Measurements from ENCODE around the gene IL1RL1.

The IL1RL1 gene

DNA sequence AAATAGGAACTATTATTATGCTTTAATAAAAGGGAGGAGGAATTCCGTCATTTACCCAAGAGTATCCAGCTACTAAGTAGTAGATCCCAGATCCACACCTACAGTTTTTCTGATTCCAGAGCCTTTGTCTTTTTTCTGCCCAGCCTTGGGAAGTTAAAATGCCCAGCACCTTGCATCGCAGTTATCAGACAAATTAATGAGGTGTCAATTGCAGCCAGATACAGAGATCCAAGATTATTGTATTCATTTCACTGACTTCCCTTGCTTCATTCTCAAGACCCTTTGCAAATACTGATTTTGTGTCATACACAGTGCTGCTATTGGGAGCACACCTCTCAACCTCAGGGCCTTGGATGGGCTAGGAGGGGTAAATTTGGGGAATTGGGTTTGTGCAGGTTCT lies 45.4 kb downstream of the IL1RL1 start:
- no peak overlapping the region for H3K4me3 ChIP-seq (ENCODE audit: low read length)
- no peaks in the 10 kb centered on the region for H3F3A ChIP-seq (ENCODE audit: control insufficient read depth, insufficient read depth)
- H3K27ac ChIP-seq (ENCODE audit: low read depth, low read length): no peak overlapping the region
- H3K36me3 ChIP-seq (ENCODE audit: control insufficient read depth, low read length): no peaks in the 10 kb centered on the region
- H3K9me2 ChIP-seq (replicated peaks; ENCODE audit: control insufficient read depth, low read length): no peaks in the 10 kb centered on the region
- TF ChIP-seq EZH2phosphoT487 (IDR thresholded peaks at IDR 0.05; ENCODE audit: borderline replicate concordance, low read length): no peak
- H3K9me3 ChIP-seq (ENCODE audit: control insufficient read depth, insufficient read depth, low read length): no peaks in the 10 kb centered on the region
- H3K27me3 ChIP-seq (ENCODE audit: control insufficient read depth, low read length): peaks cover 18% of the 10 kb centered on the region
- peaks cover 6% of the 10 kb centered on the region for H3K4me1 ChIP-seq (ENCODE audit: control insufficient read depth, low read length)
- no peak overlapping the region for H3K4me2 ChIP-seq (ENCODE audit: low read length)
- no peaks in the 10 kb centered on the region for H3K79me2 ChIP-seq (ENCODE audit: control insufficient read depth, low read length)
- H4K20me1 ChIP-seq (ENCODE audit: control insufficient read depth, insufficient read depth, low read depth, low read length): no peaks in the 10 kb centered on the region

DNA sequence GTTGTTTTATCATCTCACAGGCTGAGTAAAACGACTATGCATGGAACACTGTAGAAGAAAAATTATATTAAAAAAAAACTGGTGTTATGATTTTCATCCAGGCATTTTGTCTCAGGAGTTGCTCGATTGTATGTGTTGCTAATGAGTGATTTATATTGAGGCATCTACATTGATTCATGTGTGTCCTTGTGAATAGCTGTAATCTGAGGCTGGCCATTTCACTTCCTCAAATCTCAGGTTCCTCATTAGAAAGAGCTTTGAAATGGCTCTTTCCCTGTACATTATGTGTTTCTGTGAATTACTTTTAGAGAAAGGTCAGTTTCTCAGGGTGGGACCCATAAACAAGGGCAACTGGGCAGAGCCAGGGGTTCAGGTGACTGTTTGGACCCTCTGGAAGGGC lies 46.6 kb downstream of the IL1RL1 start:
- H4K20me1 ChIP-seq (ENCODE audit: control insufficient read depth, insufficient read depth, low read depth, low read length): no peaks in the 10 kb centered on the region
- no peaks in the 10 kb centered on the region for H3K79me2 ChIP-seq (ENCODE audit: control insufficient read depth, low read length)
- H3K27me3 ChIP-seq (ENCODE audit: control insufficient read depth, low read length): peaks cover 18% of the 10 kb centered on the region
- H3K4me1 ChIP-seq (ENCODE audit: control insufficient read depth, low read length): peaks cover 6% of the 10 kb centered on the region
- H3F3A ChIP-seq (ENCODE audit: control insufficient read depth, insufficient read depth): no peaks in the 10 kb centered on the region
- no peak overlapping the region for H3K4me3 ChIP-seq (ENCODE audit: low read length)
- H3K9me3 ChIP-seq (ENCODE audit: control insufficient read depth, insufficient read depth, low read length): no peaks in the 10 kb centered on the region
- no peak overlapping the region for H3K27ac ChIP-seq (ENCODE audit: low read depth, low read length)
- no peaks in the 10 kb centered on the region for H3K36me3 ChIP-seq (ENCODE audit: control insufficient read depth, low read length)
- H3K9me2 ChIP-seq (replicated peaks; ENCODE audit: control insufficient read depth, low read length): no peaks in the 10 kb centered on the region
- TF ChIP-seq, protein P1, sequence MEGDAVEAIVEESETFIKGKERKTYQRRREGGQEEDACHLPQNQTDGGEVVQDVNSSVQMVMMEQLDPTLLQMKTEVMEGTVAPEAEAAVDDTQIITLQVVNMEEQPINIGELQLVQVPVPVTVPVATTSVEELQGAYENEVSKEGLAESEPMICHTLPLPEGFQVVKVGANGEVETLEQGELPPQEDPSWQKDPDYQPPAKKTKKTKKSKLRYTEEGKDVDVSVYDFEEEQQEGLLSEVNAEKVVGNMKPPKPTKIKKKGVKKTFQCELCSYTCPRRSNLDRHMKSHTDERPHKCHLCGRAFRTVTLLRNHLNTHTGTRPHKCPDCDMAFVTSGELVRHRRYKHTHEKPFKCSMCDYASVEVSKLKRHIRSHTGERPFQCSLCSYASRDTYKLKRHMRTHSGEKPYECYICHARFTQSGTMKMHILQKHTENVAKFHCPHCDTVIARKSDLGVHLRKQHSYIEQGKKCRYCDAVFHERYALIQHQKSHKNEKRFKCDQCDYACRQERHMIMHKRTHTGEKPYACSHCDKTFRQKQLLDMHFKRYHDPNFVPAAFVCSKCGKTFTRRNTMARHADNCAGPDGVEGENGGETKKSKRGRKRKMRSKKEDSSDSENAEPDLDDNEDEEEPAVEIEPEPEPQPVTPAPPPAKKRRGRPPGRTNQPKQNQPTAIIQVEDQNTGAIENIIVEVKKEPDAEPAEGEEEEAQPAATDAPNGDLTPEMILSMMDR (IDR thresholded peaks at IDR 0.05; ENCODE audit: low read depth, low read length, poor library complexity, severe bottlenecking): no peak
- no peak for TF ChIP-seq EZH2phosphoT487 (IDR thresholded peaks at IDR 0.05; ENCODE audit: borderline replicate concordance, low read length)
- H3K4me2 ChIP-seq (ENCODE audit: low read length): no peak overlapping the region

DNA sequence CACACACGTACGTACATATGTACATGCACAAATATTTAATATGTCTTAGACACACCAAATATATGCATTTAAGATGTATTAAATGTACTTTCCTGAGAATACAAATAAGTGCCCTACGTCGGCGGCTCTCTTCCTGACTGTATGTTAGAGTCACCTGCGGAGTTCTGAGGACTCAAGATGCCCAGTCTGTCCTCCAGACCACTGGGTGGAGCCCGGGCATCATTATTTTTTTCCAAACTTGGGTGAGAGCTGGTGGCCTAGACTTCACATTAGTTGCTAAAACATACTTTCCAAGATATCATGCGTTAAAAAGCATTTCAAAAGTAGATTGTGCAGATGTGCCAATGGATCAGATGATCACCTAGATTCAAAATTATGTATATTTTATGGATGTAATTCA lies 47.1 kb downstream of the IL1RL1 start:
- peaks cover 18% of the 10 kb centered on the region for H3K27me3 ChIP-seq (ENCODE audit: control insufficient read depth, low read length)
- TF ChIP-seq, protein P1 (IDR thresholded peaks at IDR 0.05; ENCODE audit: low read depth, low read length, poor library complexity, severe bottlenecking): no peak
- TF ChIP-seq EZH2phosphoT487 (IDR thresholded peaks at IDR 0.05; ENCODE audit: borderline replicate concordance, low read length): no peak
- no peak overlapping the region for H3K27ac ChIP-seq (ENCODE audit: low read depth, low read length)
- H3K4me2 ChIP-seq (ENCODE audit: low read length): no peak overlapping the region
- H3K79me2 ChIP-seq (ENCODE audit: control insufficient read depth, low read length): no peaks in the 10 kb centered on the region
- H4K20me1 ChIP-seq (ENCODE audit: control insufficient read depth, insufficient read depth, low read depth, low read length): no peaks in the 10 kb centered on the region
- H3F3A ChIP-seq (ENCODE audit: control insufficient read depth, insufficient read depth): no peaks in the 10 kb centered on the region
- H3K4me1 ChIP-seq (ENCODE audit: control insufficient read depth, low read length): peaks cover 6% of the 10 kb centered on the region
- no peaks in the 10 kb centered on the region for H3K9me2 ChIP-seq (replicated peaks; ENCODE audit: control insufficient read depth, low read length)
- H3K4me3 ChIP-seq (ENCODE audit: low read length): no peak overlapping the region
- no peaks in the 10 kb centered on the region for H3K36me3 ChIP-seq (ENCODE audit: control insufficient read depth, low read length)
- H3K9me3 ChIP-seq (ENCODE audit: control insufficient read depth, insufficient read depth, low read length): no peaks in the 10 kb centered on the region

DNA sequence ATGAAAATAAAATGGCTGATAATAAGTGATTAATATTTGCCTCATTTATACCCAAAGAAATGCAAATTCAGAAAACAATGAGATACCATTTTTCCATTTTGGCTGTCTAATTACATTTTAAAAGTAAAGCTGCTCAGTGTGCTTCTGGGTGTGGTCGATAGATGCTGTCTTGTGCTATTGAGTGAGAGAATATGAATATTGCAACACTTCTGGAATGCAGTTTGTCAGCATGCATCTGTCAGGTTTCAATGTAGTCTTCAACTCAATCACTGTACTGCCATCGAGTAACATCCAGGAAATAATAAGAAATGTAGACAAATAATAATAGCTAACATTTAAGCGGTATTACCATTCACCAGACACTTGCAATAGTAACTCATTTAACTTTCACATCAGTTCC lies 48.2 kb downstream of the IL1RL1 start:
- Histone ChIP-seq H3K27me3 (ENCODE audit: control insufficient read depth, low read length) (peaks cover 18% of the 10 kb centered on the region), H3K4me1 (ENCODE audit: control insufficient read depth, low read length) (peaks cover 6% of the 10 kb centered on the region), H3K4me2 (ENCODE audit: low read length) (no peak overlapping the region), H3K9me3 (ENCODE audit: control insufficient read depth, insufficient read depth, low read length) (no peaks in the 10 kb centered on the region), H3K27ac (ENCODE audit: low read depth, low read length) (no peak overlapping the region), H3K9me2 (replicated peaks; ENCODE audit: control insufficient read depth, low read length) (no peaks in the 10 kb centered on the region), H3K4me3 (ENCODE audit: low read length) (no peak overlapping the region), H4K20me1 (ENCODE audit: control insufficient read depth, insufficient read depth, low read depth, low read length) (no peaks in the 10 kb centered on the region), H3K36me3 (ENCODE audit: control insufficient read depth, low read length) (no peaks in the 10 kb centered on the region), H3K79me2 (ENCODE audit: control insufficient read depth, low read length) (no peaks in the 10 kb centered on the region), H3F3A (ENCODE audit: control insufficient read depth, insufficient read depth) (no peaks in the 10 kb centered on the region)
- TF ChIP-seq, protein P1 (IDR thresholded peaks at IDR 0.05; ENCODE audit: low read depth, low read length, poor library complexity, severe bottlenecking): no peak
- TF ChIP-seq EZH2phosphoT487 (IDR thresholded peaks at IDR 0.05; ENCODE audit: borderline replicate concordance, low read length): no peak
